Epithelial cell of proximal tubule (primary cell): ENCODE results near the gene MATCAP1. TPM values are rescaled to one million over a fixed set of nuclear protein-coding genes. Genes with fewer than 3 reads are reported as not detected.
A peak's percentile ranks its signal among the peaks of the same experiment; 100 is the strongest.

Experiments
- DNase-seq: peaks from one replicate; pipeline ENCODE4 v3.0.0-alpha.2; 2011; ENCODE audit warnings: low read depth
- H3K4me3 ChIP-seq: 2 replicates; pipeline ENCODE4 v1.5.1; 2011; ENCODE audit warnings: low read depth, mild to moderate bottlenecking, low read length
- total RNA-seq: library from RNA; depleted of rRNA; stranded (reverse); fragments of >200 nt; gene quantifications from 2 replicates; pipeline ENCODE4 v1.2.3, GENCODE V29; 2015
- TF ChIP-seq, protein P1 (sequence below): conservative IDR thresholded peaks from 2 replicates; pipeline ENCODE4 v1.5.1; 2012; ENCODE audit warnings: low read depth, mild to moderate bottlenecking, low read length

MATCAP1 gene
- total RNA-seq, 1 donor from 2014 or later: 11.4 TPM

DNA sequence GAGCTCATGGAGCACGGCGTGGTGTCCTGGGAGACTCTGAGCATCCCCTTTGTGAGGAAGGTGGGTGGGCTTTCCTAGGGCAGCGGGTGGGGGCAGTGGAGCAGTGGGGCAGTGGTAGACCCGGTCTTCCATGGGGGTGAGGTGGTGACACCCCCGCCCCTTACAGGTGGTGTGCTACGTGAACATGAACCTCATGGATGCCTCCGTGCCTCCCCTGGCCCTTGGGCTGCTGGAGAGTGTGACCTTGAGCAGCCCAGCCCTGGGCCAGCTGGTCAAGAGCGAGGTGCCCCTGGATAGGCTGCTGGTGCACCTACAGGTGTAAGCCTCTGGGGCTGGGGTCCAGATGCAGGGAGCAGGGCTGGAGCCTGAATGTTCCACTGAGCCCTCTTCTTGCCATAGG is 16.7 kb upstream of the MATCAP1 start:
- no peak overlapping the region for H3K4me3 ChIP-seq
- TF ChIP-seq, protein P1, sequence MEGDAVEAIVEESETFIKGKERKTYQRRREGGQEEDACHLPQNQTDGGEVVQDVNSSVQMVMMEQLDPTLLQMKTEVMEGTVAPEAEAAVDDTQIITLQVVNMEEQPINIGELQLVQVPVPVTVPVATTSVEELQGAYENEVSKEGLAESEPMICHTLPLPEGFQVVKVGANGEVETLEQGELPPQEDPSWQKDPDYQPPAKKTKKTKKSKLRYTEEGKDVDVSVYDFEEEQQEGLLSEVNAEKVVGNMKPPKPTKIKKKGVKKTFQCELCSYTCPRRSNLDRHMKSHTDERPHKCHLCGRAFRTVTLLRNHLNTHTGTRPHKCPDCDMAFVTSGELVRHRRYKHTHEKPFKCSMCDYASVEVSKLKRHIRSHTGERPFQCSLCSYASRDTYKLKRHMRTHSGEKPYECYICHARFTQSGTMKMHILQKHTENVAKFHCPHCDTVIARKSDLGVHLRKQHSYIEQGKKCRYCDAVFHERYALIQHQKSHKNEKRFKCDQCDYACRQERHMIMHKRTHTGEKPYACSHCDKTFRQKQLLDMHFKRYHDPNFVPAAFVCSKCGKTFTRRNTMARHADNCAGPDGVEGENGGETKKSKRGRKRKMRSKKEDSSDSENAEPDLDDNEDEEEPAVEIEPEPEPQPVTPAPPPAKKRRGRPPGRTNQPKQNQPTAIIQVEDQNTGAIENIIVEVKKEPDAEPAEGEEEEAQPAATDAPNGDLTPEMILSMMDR: no peak
- no peak for DNase-seq

DNA sequence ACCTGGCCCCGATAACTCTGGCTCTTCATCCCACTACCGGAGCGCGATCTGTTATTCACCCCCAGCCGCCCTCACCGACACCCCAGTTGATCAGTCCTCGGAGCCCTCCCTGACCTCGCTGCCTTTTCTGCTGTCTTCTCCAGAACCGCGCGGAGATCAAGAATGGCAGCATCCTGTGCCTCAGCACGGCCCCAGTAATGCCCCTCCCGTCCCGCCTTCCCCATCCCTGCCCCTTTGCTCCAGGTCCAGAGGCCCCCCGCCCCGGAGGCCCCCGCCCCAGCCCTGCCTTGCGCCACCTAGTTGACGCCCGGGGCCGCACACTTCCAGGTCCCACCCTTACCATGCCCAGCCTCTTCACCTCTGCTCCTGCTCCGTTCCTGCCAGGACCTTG is 16.0 kb upstream of the MATCAP1 start:
- peak overlapping the region; percentile 43 for H3K4me3 ChIP-seq
- TF ChIP-seq, protein P1: no peak
- DNase-seq: no peak

DNA sequence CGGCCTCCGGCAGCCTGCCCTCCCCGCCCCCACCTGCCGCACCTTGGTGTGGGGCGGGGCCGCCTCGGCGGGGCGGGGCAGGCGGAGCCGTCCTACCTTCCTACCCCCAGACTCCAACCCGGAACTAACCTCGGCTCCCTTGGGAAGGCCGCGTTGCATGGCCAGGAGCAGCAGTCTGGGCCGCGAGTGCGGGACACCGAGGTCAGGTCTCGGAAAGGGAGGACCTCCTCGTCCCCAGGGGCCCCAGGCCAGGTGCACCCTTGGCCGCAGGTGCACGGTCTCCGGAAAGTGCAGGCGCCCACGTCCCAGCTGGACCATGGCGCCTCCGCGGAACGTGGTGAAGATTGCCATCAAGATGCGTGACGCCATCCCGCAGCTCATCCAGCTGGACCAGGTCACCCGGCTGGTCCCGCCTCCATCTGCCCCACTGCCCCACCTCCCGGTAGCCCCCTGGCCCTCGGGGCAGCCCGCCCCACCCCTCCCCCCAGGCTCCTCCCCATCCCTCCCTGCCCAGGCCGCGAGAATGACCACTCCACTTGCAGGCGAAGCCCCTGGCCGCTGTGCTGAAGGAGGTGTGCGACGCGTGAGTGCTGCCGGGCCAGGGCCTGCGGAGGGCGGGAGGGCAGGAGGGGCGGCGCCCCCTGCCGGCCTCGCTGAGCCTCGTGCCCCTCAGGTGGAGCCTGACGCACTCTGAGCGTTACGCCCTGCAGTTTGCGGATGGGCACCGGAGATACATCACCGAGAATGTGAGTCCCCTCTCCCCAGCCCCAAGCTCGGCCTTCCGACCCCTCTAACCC is 15.4 kb upstream of the MATCAP1 start, which contains the start of gene ELMO3:
ELMO3 (plus strand) TSS at position 121 of the 797 bp plus-strand sequence; CDS start at position 317, 196 bp downstream.
- peak within 1 kb of the TSS; percentile 43 for H3K4me3 ChIP-seq
- TF ChIP-seq, protein P1: peak; percentile 60
- no peak for DNase-seq

DNA sequence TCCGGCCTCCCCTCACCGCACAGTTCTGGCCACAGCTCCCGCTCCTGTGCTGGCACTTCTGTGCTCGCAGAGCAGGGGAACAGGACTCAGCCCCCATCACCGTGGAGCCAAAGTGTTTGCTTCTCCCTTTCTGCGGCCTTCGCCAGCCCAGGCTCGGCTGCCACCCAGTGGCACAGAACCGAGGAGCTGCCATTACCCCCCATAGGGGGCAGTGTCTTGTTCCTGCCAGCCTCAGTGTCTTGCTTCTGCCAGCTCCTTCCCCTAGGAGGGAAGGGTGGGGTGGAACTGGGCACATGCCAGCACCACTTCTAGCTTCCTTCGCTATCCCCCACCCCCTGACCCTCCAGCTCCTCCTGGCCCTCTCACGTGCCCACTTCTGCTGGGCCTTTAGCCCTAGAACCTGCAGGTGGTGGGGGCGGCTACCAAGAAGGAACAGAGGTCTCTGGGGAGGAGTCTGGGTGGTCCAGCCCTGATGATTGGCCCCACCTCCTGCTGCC is 14.5 kb upstream of the MATCAP1 start:
- TF ChIP-seq, protein P1: peak; percentile 94
- no peak overlapping the region for H3K4me3 ChIP-seq
- no peak for DNase-seq

DNA sequence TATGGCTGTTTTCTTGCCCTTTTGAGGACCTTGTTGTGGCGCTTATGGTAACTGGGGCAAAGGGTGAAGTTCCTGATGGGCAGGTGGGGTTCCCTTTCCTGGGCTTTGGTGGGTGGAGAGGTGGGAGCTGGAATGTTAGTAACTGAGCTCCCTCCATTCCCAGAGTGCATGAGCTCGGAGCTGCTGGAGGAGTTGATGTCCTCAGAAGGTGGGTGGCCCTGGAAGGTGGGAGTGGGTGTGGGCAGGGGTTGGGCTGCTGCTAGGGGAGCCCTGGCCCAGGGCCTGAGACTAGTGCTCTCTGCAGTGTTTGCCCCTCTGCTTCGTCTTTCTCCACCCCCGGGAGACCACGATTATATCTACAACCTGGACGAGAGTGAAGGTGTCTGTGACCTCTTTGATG is 13.9 kb upstream of the MATCAP1 start:
- TF ChIP-seq, protein P1: no peak
- DNase-seq: no peak
- no peak overlapping the region for H3K4me3 ChIP-seq

DNA sequence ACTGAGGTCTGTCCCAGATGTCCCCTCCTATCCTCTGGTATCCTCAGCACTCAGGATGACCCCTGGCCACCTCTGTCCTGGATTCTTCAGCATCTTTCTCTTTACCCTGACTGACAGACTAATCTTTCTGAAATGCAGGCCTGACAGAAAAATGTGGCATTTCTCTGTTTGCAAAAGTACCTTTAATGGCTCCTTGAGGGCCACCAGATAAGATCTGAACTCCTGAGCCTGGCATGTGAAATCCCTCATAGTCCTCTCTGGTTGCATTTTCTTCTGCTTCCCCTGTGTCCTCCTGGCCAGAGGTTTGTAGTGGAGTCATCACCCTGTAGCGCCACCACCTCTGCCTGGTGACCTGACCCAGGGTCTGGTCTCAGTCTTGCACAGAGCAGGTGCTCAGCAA is 13.1 kb upstream of the MATCAP1 start:
- no peak for DNase-seq
- no peak overlapping the region for H3K4me3 ChIP-seq
- TF ChIP-seq, protein P1: no peak

DNA sequence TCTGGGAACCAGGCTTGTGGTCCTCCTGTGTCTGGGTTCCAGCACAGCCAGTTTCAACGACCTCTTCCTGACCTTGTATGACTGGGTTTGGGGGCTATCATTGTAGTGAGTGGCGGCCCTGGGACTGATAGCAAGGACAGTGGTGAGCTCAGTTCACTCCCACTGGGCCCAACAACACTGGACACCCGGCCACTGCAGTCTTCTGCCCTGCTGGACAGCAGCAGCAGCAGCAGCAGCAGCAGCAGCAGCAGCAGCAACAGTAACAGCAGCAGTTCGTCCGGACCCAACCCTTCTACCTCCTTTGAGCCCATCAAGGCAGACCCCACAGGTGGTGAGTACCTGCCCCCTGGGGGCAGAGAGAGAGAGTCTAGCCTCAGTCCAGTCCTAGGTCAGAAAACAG is 11.9 kb upstream of the MATCAP1 start:
- DNase-seq: no peak
- no peak overlapping the region for H3K4me3 ChIP-seq
- TF ChIP-seq, protein P1: no peak
